K562 (cell line): ENCODE measurements around the gene ABCG1. TPM values are rescaled to one million over a fixed set of nuclear protein-coding genes. Genes with fewer than 3 reads are reported as not detected.

Experiments
- MEIS2 ChIP-seq: fragments of 450-650 bp; IDR thresholded peaks from 2 replicates; pipeline ENCODE4 v1.6.1; 2014; ENCODE audit warnings: mild to moderate bottlenecking; ENCODE audit not compliant: partially characterized antibody
- MYC ChIP-seq, 2 experiments: fragments of 250-450 bp in 1 of 2; sonication (Bioruptor Pico) in 1 of 2; IDR thresholded peaks; 2 replicates each; pipeline versions ENCODE4 v1.5.1 to v1.6.1; 2012 to 2021; ENCODE audit warnings: low read depth in 2 of 2, borderline replicate concordance in 1 of 2, improper control_type of control experiment in 1 of 2, low read length in 1 of 2, mild to moderate bottlenecking in 1 of 2, moderate library complexity in 1 of 2
- NR2F6 ChIP-seq: fragments of 450-650 bp; formaldehyde crosslinking; IDR thresholded peaks from 2 replicates; pipeline ENCODE4 v1.4.0; 2020; ENCODE audit warnings: mild to moderate bottlenecking
- polyA plus RNA-seq, 8 experiments: library from polyadenylated mRNA; depleted of rRNA in 4 of 8; stranded (reverse) in 5 of 8; unstranded in 3 of 8; fragments of >200 nt; fragmentation: Nextera tagmentation in 2 of 8; fragmentation: Illumina TruSeq in 1 of 8; extraction: Ambion mirVana in 2 of 8; extraction: Trizol in 1 of 8; gene quantifications; 2 replicates each; pipeline versions ENCODE4 v1.2.1 to v1.2.3, GENCODE V29; 2011 to 2014; ENCODE audit warnings: inconsistent platforms in 1 of 8, missing spikeins in 1 of 8
- total RNA-seq, 7 experiments: library from RNA; depleted of rRNA in 6 of 7; stranded (reverse); fragments of >200 nt in 6 of 7; fragmentation: Illumina TruSeq in 2 of 7; extraction: Trizol in 2 of 7; gene quantifications; 2 replicates each; pipeline versions ENCODE4 v1.2.1 to v1.2.3, GENCODE V29; 2011 to 2021; ENCODE audit warnings: low replicate concordance in 1 of 7
- TF ChIP-seq, protein P1 (sequence below), 3 experiments: fragments of 200-800 bp in 1 of 3; fragments of 250-450 bp in 1 of 3; fragments of 450-650 bp in 1 of 3; sonication (Bioruptor Pico) in 1 of 3; sonication (Bioruptor generic) in 1 of 3; formaldehyde crosslinking in 1 of 3; IDR thresholded peaks; 2 replicates each; pipeline versions ENCODE4 v1.6.1 to v1.8.0; 2016 to 2022; ENCODE audit warnings: mild to moderate bottlenecking in 2 of 3, missing genetic modification characterization in 2 of 3, missing compliant biosample characterization in 1 of 3, moderate library complexity in 1 of 3

The ABCG1 gene
- total and polyA plus RNA-seq, 9 of the 15 experiments (the other 6 are each of a cell fraction or from before 2014, with no cell fraction given) = 0.04 to 0.09 TPM; not detected in 7

DNA sequence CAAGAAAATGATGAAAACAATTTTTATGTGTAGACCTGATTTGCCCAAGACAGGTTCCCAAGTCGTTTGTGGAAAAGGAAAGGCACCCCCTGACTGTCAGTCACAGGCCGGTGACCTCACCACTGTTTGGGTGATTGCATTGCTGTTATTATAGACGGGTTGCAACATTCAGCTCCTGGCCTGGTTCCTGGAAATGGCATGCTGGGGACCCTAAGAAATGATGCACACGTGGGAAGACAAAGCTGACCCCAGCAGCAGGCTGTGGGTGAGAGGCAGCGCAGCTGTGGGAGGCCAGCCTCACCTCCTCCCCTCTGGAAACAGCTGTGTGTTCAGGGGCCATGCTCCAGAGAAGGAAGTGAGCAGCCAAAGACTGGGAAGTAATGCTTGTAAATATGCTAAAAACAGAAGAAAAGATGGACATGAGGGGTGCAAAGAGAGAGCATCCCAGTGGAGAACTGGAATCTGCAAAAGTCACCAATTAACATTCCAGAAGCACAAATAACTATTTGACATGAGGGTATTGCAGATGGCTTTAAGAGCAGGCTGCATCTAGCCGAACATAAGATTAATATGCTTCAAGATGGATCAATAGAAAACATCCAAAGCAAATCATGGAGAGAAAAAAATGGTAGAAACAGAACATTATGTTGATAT lies 23.4 kb upstream of the ABCG1 start (continued):
- no peak for TF ChIP-seq MYC (IDR thresholded peaks at IDR 0.05; ENCODE audit: low read depth, low read length)
- no peak for TF ChIP-seq MYC (CRISPR knock-in tag; IDR thresholded peaks at IDR 0.05; ENCODE audit: borderline replicate concordance, low read depth)
- TF ChIP-seq, protein P1, sequence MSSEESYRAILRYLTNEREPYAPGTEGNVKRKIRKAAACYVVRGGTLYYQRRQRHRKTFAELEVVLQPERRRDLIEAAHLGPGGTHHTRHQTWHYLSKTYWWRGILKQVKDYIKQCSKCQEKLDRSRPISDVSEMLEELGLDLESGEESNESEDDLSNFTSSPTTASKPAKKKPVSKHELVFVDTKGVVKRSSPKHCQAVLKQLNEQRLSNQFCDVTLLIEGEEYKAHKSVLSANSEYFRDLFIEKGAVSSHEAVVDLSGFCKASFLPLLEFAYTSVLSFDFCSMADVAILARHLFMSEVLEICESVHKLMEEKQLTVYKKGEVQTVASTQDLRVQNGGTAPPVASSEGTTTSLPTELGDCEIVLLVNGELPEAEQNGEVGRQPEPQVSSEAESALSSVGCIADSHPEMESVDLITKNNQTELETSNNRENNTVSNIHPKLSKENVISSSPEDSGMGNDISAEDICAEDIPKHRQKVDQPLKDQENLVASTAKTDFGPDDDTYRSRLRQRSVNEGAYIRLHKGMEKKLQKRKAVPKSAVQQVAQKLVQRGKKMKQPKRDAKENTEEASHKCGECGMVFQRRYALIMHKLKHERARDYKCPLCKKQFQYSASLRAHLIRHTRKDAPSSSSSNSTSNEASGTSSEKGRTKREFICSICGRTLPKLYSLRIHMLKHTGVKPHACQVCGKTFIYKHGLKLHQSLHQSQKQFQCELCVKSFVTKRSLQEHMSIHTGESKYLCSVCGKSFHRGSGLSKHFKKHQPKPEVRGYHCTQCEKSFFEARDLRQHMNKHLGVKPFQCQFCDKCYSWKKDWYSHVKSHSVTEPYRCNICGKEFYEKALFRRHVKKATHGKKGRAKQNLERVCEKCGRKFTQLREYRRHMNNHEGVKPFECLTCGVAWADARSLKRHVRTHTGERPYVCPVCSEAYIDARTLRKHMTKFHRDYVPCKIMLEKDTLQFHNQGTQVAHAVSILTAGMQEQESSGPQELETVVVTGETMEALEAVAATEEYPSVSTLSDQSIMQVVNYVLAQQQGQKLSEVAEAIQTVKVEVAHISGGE (CRISPR knock-in tag; IDR thresholded peaks at IDR 0.05) = 0 out of 6 replicates have a peak, but pooled peaks of 1 of the 3 experiments have one; percentile 39
- TF ChIP-seq NR2F6 (CRISPR knock-in tag) = no peak
- peak; percentile 24 for TF ChIP-seq MEIS2
